Activated CD4-positive, alpha-beta memory T cell treated with anti-CD3 and anti-CD28 coated beads, Interleukin-2, amount 10 ng/mL, durations not matched to agents 7 days and 5 days (primary cell): Measurements from ENCODE around the gene S100A16. TPM values are rescaled to one million over a fixed set of nuclear protein-coding genes. Genes with fewer than 3 reads are reported as not detected.
"Not testable (repeated sequence)": the region's sequence is repeated elsewhere in the genome, so short reads cannot be mapped to it uniquely, and the experiment has no call there.

ENCODE experiments used
- CTCF ChIA-PET: fragments of 350-600 bp; sonication (Branson Sonifier 250); formaldehyde crosslinking; loops from one replicate; lab custom pipeline; 2021; ENCODE audit warnings: antibody characterized with exemption, inconsistent platforms; lab: Charles Lee
- POLR2A ChIA-PET: fragments of 350-600 bp; sonication (Branson Sonifier 250); formaldehyde crosslinking; loops from one replicate; lab custom pipeline; 2021; ENCODE audit warnings: antibody characterized with exemption; lab: Charles Lee
- DNase-seq: peaks from one replicate; pipeline ENCODE4 v3.0.0-alpha.2; 2020
- H3K27ac Mint-ChIP-seq: one replicate; pipeline ENCODE4 v1.8.0; 2021; ENCODE audit warnings: mild to moderate bottlenecking, mixed read lengths
- H3K27me3 Mint-ChIP-seq: one replicate; pipeline ENCODE4 v1.8.0; 2021; ENCODE audit warnings: mixed read lengths
- H3K36me3 Mint-ChIP-seq: one replicate; pipeline ENCODE4 v1.8.0; 2021; ENCODE audit warnings: low read depth, mixed read lengths
- H3K4me1 Mint-ChIP-seq: one replicate; pipeline ENCODE4 v1.8.0; 2021; ENCODE audit warnings: mixed read lengths
- H3K4me3 Mint-ChIP-seq: one replicate; pipeline ENCODE4 v1.8.0; 2021; ENCODE audit warnings: mild to moderate bottlenecking, mixed read lengths
- H3K9me3 Mint-ChIP-seq: one replicate; pipeline ENCODE4 v1.8.0; 2021; ENCODE audit warnings: mixed read lengths
- total RNA-seq, 2 experiments: library from RNA; stranded (reverse); gene quantifications; one replicate each; pipeline ENCODE4 v1.2.3, GENCODE V29; 2021

The S100A16 gene
- total RNA-seq, 2 experiments from 2014 or later = not detected

DNA sequence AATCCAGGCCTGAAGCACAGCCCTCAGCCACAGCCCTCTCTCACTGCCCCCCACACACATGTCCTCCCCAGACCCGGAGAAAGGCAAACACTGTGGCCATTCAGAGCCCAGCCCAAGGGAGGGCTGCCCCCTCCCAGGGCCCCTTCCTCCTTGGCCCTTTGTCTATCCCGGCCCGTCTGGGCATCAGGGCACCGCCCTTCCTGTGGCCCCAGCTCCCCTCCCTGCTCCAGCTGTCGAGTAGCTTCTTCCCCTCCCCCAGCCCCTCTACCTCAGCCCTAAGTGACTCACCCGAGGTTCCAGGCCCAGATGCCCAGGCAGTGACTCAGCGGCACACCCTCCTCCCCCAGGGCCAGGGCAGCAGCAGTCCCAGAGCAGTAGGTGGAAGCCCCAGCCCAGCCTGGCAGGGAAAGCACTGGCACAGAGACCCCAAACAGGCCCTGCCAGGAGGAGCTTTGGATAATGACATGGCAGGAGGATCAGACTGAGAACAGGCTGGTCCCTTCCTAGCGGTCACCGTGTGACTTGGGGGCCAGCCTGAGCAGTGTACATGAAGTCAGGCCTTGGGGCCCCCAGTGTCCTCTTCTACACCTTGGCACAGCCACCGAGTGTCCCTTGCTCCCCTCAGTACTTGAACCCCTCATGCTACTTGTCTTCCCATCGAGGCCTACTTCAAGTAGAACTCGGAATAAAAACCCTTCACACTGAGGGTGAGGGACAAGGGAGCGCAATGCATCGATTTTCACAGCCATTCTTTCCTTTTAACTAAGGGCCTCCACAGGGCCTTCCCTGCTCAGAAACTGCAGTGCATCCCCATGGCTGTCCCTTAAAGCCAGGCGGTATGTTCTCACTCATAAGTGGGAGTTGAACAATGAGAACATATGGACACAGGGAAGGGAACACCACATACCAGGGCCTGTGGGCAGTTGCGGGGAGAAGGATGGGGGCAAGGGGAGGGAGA is 46.2 kb downstream of the S100A16 start:
- Mint-ChIP-seq H3K4me3 (peak overlapping the region; percentile 44), H3K27ac (peak overlapping the region; percentile 100), H3K36me3 (no peaks in the 10 kb centered on the region), H3K9me3 (no peaks in the 10 kb centered on the region), H3K27me3 (no peaks in the 10 kb centered on the region), H3K4me1 (peaks cover 47% of the 10 kb centered on the region)
- CTCF ChIA-PET = interaction anchor here (0.6 to 5.4 kb wide), 10 partner anchors 15 to 56 kb away, joined by 3 to 99 read pairs (median 5); partner anchors contain the start of genes S100A4, S100A5 and S100A6
- POLR2A ChIA-PET = interaction anchor here (0.8 to 8.2 kb wide), 16 partner anchors 10 to 424 kb away, joined by 3 to 188 read pairs (median 5); partner anchors contain the start of genes CHTOP, RPS27, S100A4 and S100A5
- DNase-seq = peak; percentile 92

GRCh38 chr1:153565529-153566374 is 47.2 kb downstream of the S100A16 start, which contains the start of gene S100A2:
Gene S100A2 (minus strand): TSS chr1:153565844. CDS start chr1:153563877, 1,967 bp downstream.
- DNase-seq = peak; percentile 59
- H3K27ac Mint-ChIP-seq = peak within 1 kb of the TSS; percentile 100

DNA sequence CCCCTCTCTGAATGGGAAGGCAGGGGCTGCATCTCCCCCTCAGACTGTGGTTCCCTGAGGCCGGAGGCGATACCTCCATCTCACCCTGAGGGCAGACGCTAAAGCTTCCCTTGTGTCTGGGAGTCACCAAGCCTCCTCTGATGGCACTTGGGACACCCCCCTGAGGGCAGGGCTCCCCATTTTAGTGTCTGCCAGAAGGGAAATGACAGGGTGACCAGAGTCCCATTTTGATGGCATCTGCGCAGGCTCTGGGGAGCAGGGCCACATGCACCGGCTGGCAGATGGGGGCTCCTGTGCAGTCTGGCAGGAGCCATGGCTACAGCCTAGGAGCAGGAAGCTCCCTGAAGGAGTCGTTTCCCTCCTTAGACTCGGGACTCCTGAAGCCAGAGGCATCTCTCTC is 48.9 kb downstream of the S100A16 start:
- Mint-ChIP-seq H3K4me1 (peaks cover 37% of the 10 kb centered on the region), H3K36me3 (no peaks in the 10 kb centered on the region), H3K27me3 (no peaks in the 10 kb centered on the region), H3K27ac (no peak overlapping the region), H3K4me3 (no peak overlapping the region), H3K9me3 (no peaks in the 10 kb centered on the region)
- DNase-seq = no peak
- POLR2A ChIA-PET = interaction anchor here (0.6 to 8.2 kb wide), 5 partner anchors 15 to 30 kb away, joined by 3 to 188 read pairs (median 43); partner anchors contain the start of genes S100A3, S100A4, S100A5 and S100A6
- CTCF ChIA-PET = interaction anchor here (5.4 kb wide), 1 partner anchor 30 kb away, joined by 99 read pairs; the partner anchor contains the start of gene S100A6

More at GRCh38 chr1:153565529-153566374, 47.2 kb downstream of the S100A16 start, which contains the start of gene S100A2:
- Mint-ChIP-seq H3K36me3 (no peaks in the 10 kb centered on the region), H3K27me3 (no peaks in the 10 kb centered on the region), H3K4me3 (peak within 1 kb of the TSS; percentile 55), H3K4me1 (peaks cover 42% of the 10 kb centered on the region), H3K9me3 (no peaks in the 10 kb centered on the region)
- POLR2A ChIA-PET = interaction anchor here (0.8 to 8.2 kb wide), 16 partner anchors 9 to 425 kb away, joined by 3 to 188 read pairs (median 5); partner anchors contain the start of genes CHTOP, RPS27, S100A4 and S100A5
- CTCF ChIA-PET = interaction anchor here (0.6 to 5.4 kb wide), 12 partner anchors 14 to 633 kb away, joined by 3 to 99 read pairs (median 4); partner anchors contain the start of genes S100A4, S100A5 and S100A6

DNA sequence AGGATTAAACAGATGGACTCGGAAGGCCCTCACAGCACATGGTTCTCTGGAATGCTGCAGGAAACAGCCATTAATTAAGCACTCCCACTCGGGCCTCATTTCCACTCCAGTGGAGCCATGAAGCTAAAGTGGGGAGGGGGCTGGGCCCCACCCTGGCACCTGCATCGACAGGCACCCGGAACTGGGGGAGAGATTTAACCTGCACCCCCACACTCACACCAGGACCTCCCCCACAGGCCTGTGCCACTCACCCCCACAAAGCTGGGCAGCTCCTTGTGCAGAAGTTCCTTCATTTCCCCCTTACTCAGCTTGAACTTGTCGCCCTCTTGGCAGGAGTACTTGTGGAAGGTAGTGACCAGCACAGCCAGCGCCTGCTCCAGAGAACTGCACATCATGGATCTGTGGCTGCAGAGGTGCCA is 49.4 kb downstream of the S100A16 start:
- POLR2A ChIA-PET = interaction anchor here (0.6 to 8.2 kb wide), 5 partner anchors 14 to 29 kb away, joined by 3 to 188 read pairs (median 43); partner anchors contain the start of genes S100A3, S100A4, S100A5 and S100A6
- H3K4me1 Mint-ChIP-seq = peaks cover 33% of the 10 kb centered on the region
- no peaks in the 10 kb centered on the region for H3K36me3 Mint-ChIP-seq
- no peaks in the 10 kb centered on the region for H3K27me3 Mint-ChIP-seq
- no peak for DNase-seq
- no peaks in the 10 kb centered on the region for H3K9me3 Mint-ChIP-seq
- CTCF ChIA-PET = interaction anchor here (5.4 kb wide), 1 partner anchor 30 kb away, joined by 99 read pairs; the partner anchor contains the start of gene S100A6
- no peak overlapping the region for H3K4me3 Mint-ChIP-seq
- no peak overlapping the region for H3K27ac Mint-ChIP-seq

- not testable (repeated sequence) for DNase-seq, H3K4me3 Mint-ChIP-seq, H3K36me3 Mint-ChIP-seq, H3K27ac Mint-ChIP-seq, H3K9me3 Mint-ChIP-seq, H3K27me3 Mint-ChIP-seq
- H3K4me1 Mint-ChIP-seq = peaks cover 19% of the 10 kb centered on the region
- CTCF ChIA-PET = interaction anchor here (0.8 to 5.4 kb wide), 5 partner anchors 9 to 55 kb away, joined by 3 to 99 read pairs (median 3); partner anchors contain the start of gene S100A6
- POLR2A ChIA-PET = interaction anchor here (1.2 to 8.2 kb wide), 3 partner anchors 17 to 28 kb away, joined by 4 to 188 read pairs (median 100); partner anchors contain the start of genes S100A4, S100A5 and S100A6
These were observed 50.9 kb downstream of the S100A16 start for GRCh38 chr1:153562021-153562420.

- Mint-ChIP-seq H3K4me1 (peaks cover 14% of the 10 kb centered on the region), H3K4me3 (no peak overlapping the region), H3K36me3 (no peaks in the 10 kb centered on the region), H3K9me3 (no peaks in the 10 kb centered on the region), H3K27ac (peak overlapping the region; percentile 44), H3K27me3 (no peaks in the 10 kb centered on the region)
- ChIA-PET CTCF (interaction anchor here (0.8 to 5.4 kb wide), 4 partner anchors 9 to 28 kb away, joined by 3 to 99 read pairs (median 3); partner anchors contain the start of gene S100A6), POLR2A (interaction anchor here (1.2 to 8.2 kb wide), 4 partner anchors 10 to 27 kb away, joined by 4 to 188 read pairs (median 52); partner anchors contain the start of genes S100A4, S100A5 and S100A6)
- no peak for DNase-seq
These were observed 51.4 kb downstream of the S100A16 start for GRCh38 chr1:153561466-153561985.

- H3K9me3 Mint-ChIP-seq = no peaks in the 10 kb centered on the region
- no peak overlapping the region for H3K4me3 Mint-ChIP-seq
- peaks cover 10% of the 10 kb centered on the region for H3K4me1 Mint-ChIP-seq
- H3K27ac Mint-ChIP-seq = no peak overlapping the region
- CTCF ChIA-PET = interaction anchor here (0.8 to 1.0 kb wide), 2 partner anchors 10 to 13 kb away, joined by 3 read pairs; no protein-coding TSS in a partner anchor
- DNase-seq = no peak
- H3K27me3 Mint-ChIP-seq = no peaks in the 10 kb centered on the region
- POLR2A ChIA-PET = interaction anchor here (1.5 to 8.2 kb wide), 3 partner anchors 9 to 27 kb away, joined by 4 to 188 read pairs (median 100); partner anchors contain the start of genes S100A4 and S100A6
- H3K36me3 Mint-ChIP-seq = no peaks in the 10 kb centered on the region
These were observed 52.0 kb downstream of the S100A16 start for GRCh38 chr1:153560771-153561465.

DNA sequence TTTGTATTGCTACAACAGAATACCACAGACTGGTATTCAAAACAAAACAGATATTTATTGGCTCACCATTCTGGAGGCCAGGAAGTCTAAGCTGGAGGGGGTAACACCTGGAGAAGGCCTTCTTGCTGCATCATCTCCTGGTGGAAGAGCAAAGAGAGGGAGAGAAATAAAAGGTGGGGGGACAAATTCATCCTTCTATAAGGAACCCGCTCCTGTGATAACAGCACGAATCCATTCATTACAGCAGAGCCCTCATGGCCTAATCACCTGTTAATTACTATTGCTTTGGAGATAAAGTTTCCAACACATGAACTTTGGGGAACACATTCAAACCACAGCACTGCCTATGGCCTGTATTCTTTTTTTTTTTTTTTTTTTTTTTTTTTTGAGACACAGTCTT is 52.7 kb downstream of the S100A16 start:
- ChIA-PET POLR2A (interaction anchor here (1.5 to 8.2 kb wide), 3 partner anchors 8 to 26 kb away, joined by 4 to 188 read pairs (median 100); partner anchors contain the start of genes S100A4 and S100A6), CTCF (interaction anchor here (0.8 to 1.3 kb wide), 2 partner anchors 8 to 49 kb away, joined by 3 to 7 read pairs; no protein-coding TSS in a partner anchor)
- peaks cover 3% of the 10 kb centered on the region for H3K4me1 Mint-ChIP-seq
- no peaks in the 10 kb centered on the region for H3K9me3 Mint-ChIP-seq
- no peak overlapping the region for H3K4me3 Mint-ChIP-seq
- no peak for DNase-seq
- H3K27ac Mint-ChIP-seq = no peak overlapping the region
- H3K27me3 Mint-ChIP-seq = no peaks in the 10 kb centered on the region
- no peaks in the 10 kb centered on the region for H3K36me3 Mint-ChIP-seq

DNA sequence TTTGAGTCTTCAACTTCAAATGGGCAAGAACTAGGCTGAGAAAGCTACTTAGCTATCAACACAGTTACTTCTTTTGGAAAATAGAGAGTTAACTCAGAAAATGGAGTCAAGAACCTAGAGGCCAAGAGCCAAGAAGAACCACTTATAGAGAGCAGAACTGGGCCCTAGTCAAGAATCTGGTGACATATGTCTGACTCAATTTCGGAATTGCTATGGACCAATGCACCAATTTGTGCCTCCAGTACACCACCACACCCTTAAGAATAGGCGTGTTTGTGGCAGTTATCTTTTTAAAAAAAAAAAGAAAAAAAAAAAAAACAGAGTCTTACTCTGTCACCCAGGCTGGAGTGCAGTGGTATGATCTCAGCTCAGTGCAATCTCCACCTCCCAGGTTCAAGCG is 55.1 kb downstream of the S100A16 start:
- no peak for DNase-seq
- Mint-ChIP-seq H3K9me3 (no peaks in the 10 kb centered on the region), H3K27ac (no peak overlapping the region), H3K4me3 (no peak overlapping the region), H3K4me1 (peaks cover 9% of the 10 kb centered on the region), H3K27me3 (no peaks in the 10 kb centered on the region), H3K36me3 (no peaks in the 10 kb centered on the region)
- CTCF ChIA-PET = interaction anchor here (0.8 to 2.6 kb wide), 3 partner anchors 12 to 48 kb away, joined by 4 to 14 read pairs (median 4); partner anchors contain the start of gene S100A4
- POLR2A ChIA-PET = interaction anchor here (2.0 kb wide), 1 partner anchor 13 kb away, joined by 7 read pairs; no protein-coding TSS in a partner anchor
